Adrenal gland (tissue), 12 donors: ENCODE data around the gene GPC3. TPM values are rescaled to one million over a fixed set of nuclear protein-coding genes. Genes with fewer than 3 reads are reported as not detected.

Experiments
- DNase-seq, 7 donors: peaks; one replicate each; pipeline ENCODE4 v3.0.0-alpha.2; 2019 to 2020
- H3K27ac ChIP-seq, 5 donors: fragments of 200-600 bp; sonication (generic) in 4 of 5; 1 replicate in 3 of 5; 2 replicates in 2 of 5; pipeline versions ENCODE4 v1.5.1 to v1.8.0; 2016 to 2020; ENCODE audit warnings: mild to moderate bottlenecking in 1 of 5
- H3K27me3 ChIP-seq: fragments of 200-600 bp; 2 replicates; pipeline ENCODE4 v1.8.0; 2021
- H3K36me3 ChIP-seq, 2 donors: fragments of 200-600 bp; replicated peaks in 1 of 2; 1 replicate in 1 of 2; 2 replicates in 1 of 2; pipeline versions ENCODE4 v1.5.1 to v1.8.0; 2018 to 2022
- H3K4me1 ChIP-seq, 2 donors: fragments of 200-600 bp; replicated peaks in 1 of 2; 1 replicate in 1 of 2; 2 replicates in 1 of 2; pipeline versions ENCODE4 v1.5.1 to v1.8.0; 2018 to 2021
- H3K4me3 ChIP-seq, 4 donors: fragments of 200-600 bp; sonication (generic) in 3 of 4; one replicate each; pipeline ENCODE4 v1.5.1; 2016 to 2018
- H3K9me3 ChIP-seq, 3 donors: fragments of 200-600 bp; sonication (generic) in 1 of 3; replicated peaks in 1 of 3; 1 replicate in 2 of 3; 2 replicates in 1 of 3; pipeline versions ENCODE4 v1.5.1 to v1.8.0; 2016 to 2021
- POLR2A ChIP-seq, 2 donors: fragments of 450-650 bp; IDR thresholded peaks; one replicate each; pipeline ENCODE4 v1.6.1; 2017; ENCODE audit warnings: antibody characterized with exemption in 2 of 2, mild to moderate bottlenecking in 2 of 2, moderate library complexity in 1 of 2
- WGBS, 4 donors: extraction: QIAGEN DNeasy Blood & Tissue Kit in 2 of 4; methylation state at CpG; one replicate each; pipeline versions ENCODE4 v1.1.5 to v1.1.7; 2013 to 2017; 5-methylcytosine and 5-hydroxymethylcytosine counted together
- intact Hi-C, 2 donors: fragments of 100-400 bp; cut with DNase I; formaldehyde crosslinking; loops; one replicate each; pipeline versions ENCODE4 v1.14.1 to v1.15.0; 2022 to 2023
- polyA plus RNA-seq, 3 donors: library from polyadenylated mRNA; stranded (reverse); fragments of 200-250 nt in 2 of 3; fragments of 350-450 nt in 1 of 3; fragmentation: Illumina TruSeq in 1 of 3; extraction: RNeasy Lipid Tissue Mini Kit (QIAGEN cat#74804) in 1 of 3; gene quantifications; one replicate each; pipeline ENCODE4 v1.2.3, GENCODE V29; 2013 to 2014
- total RNA-seq, 9 donors: library from RNA; depleted of rRNA in 4 of 9; stranded (reverse); fragments of >200 nt in 4 of 9; fragments of 120-200 nt in 1 of 9; fragmentation: NEBNext Ultra II Directional in 1 of 9; extraction: Animal tissue kit (Norgen Biotek cat#: 25700) in 1 of 9; gene quantifications; one replicate each; pipeline versions ENCODE4 v1.1.0 to v1.2.4, GENCODE V29; 2013 to 2023
- TF ChIP-seq, protein P1 (sequence below), 6 experiments: fragments of 450-650 bp in 4 of 6; fragments of 200-600 bp in 2 of 6; sonication (generic) in 1 of 6; IDR thresholded peaks; 1 replicate in 5 of 6; 2 replicates in 1 of 6; pipeline versions ENCODE4 v1.5.1 to v1.8.0; 2016 to 2021; ENCODE audit warnings: antibody characterized with exemption in 6 of 6, mild to moderate bottlenecking in 2 of 6, moderate library complexity in 1 of 6
- donor health status: healthy with polysubstance abuse.
- donor health status: Bipolar disorder and iron deficiency.
- donor health status: DM: yes; HTN: yes; CAD: no.
- donor health status: DM: no; HTN: no; CAD: no.
- donor health status: DM: no; HTN: no; CAD: no.
- donor health status: DM: yes; HTN: yes; CAD: no.

The GPC3 gene
- total and polyA plus RNA-seq, 12 donors, result 3.5 to 56.7 (median 20.9) TPM

DNA sequence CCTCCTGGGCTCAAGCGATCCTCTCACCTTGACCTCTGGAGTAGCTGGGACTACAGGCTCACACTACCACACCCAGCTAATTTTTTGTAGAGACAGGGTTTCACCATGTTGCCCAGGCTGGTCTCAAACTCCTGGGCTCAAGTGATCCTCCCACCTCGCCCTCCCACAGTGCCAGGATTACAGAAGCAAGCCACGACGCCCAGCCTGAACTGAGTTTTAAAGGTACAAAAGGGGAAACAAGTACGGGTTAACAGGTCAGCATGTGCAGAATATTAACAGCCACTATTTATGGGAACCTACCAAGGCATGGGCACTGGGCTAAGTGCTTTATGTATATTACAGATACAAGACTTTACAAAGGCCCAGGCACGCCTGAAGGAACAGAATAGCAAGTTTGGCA is 405.8 kb downstream of the GPC3 start:
- peaks cover 8% of the 10 kb centered on the region for H3K27me3 ChIP-seq
- H3K4me3 ChIP-seq, result no peak overlapping the region
- H3K27ac ChIP-seq, result no peak overlapping the region
- no peaks in the 10 kb centered on the region for H3K9me3 ChIP-seq
- H3K36me3 ChIP-seq, result no peaks in the 10 kb centered on the region
- WGBS, 4 donors, result 64 to 86% (median 72%) methylated on average over 5 to 6 of the region's 6 CpGs
- DNase-seq, result no peak
- TF ChIP-seq, protein P1, sequence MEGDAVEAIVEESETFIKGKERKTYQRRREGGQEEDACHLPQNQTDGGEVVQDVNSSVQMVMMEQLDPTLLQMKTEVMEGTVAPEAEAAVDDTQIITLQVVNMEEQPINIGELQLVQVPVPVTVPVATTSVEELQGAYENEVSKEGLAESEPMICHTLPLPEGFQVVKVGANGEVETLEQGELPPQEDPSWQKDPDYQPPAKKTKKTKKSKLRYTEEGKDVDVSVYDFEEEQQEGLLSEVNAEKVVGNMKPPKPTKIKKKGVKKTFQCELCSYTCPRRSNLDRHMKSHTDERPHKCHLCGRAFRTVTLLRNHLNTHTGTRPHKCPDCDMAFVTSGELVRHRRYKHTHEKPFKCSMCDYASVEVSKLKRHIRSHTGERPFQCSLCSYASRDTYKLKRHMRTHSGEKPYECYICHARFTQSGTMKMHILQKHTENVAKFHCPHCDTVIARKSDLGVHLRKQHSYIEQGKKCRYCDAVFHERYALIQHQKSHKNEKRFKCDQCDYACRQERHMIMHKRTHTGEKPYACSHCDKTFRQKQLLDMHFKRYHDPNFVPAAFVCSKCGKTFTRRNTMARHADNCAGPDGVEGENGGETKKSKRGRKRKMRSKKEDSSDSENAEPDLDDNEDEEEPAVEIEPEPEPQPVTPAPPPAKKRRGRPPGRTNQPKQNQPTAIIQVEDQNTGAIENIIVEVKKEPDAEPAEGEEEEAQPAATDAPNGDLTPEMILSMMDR (IDR thresholded peaks at IDR 0.05), result no peak
- no peak for TF ChIP-seq POLR2A (IDR thresholded peaks at IDR 0.05)
- H3K4me1 ChIP-seq, result no peaks in the 10 kb centered on the region
- intact Hi-C loops, result no loop called here

GRCh38 chrX:133576876-133577275 is 408.5 kb downstream of the GPC3 start:
- Histone ChIP-seq H3K4me1 (no peaks in the 10 kb centered on the region), H3K27ac (no peak overlapping the region), H3K9me3 (peaks cover 0 to 6% (median 0%) of the 10 kb centered on the region in 3 donors), H3K4me3 (no peak overlapping the region), H3K27me3 (no peaks in the 10 kb centered on the region), H3K36me3 (no peaks in the 10 kb centered on the region)
- no peak for DNase-seq
- WGBS, 4 donors, result 73 to 95% (median 82%) methylated on average over 2 to 3 of the region's 3 CpGs
- intact Hi-C loops, result no loop called here
- TF ChIP-seq, protein P1 (IDR thresholded peaks at IDR 0.05), result no peak
- no peak for TF ChIP-seq POLR2A (IDR thresholded peaks at IDR 0.05)

DNA sequence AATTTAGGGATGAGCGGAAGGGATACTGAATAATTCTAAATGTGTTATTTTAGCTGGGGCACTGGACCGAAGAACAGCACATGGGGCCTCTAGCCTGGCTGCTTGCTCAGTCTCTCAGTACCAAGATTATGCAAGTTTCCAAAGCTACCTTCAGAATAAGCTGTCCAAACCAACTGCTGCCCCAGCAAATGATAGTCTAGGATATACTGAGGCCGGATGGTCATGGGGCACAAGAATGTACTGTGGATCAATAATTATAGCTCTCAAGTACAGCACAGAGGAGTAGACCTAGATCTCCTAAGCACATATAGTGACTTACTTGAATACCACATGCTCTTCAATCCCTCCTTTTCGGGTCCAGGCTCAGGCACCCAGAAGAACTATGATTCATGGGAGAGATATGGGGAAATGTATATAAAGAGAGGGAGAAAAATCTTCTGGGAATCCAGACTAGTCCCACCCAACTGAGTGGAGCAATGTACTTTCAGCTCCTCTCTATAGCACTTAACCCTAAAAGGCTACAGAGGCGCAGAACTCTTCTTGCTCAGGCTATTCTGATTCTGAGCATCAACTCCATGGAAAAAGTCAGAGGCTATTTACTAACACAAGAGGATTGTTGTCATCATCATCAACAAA is 409.8 kb downstream of the GPC3 start:
- intact Hi-C loops, result no loop called here
- 81 to 92% (median 88%) methylated on average over 5 of the region's 5 CpGs for WGBS, 4 donors
- Histone ChIP-seq H3K4me1 (no peaks in the 10 kb centered on the region), H3K27me3 (no peaks in the 10 kb centered on the region), H3K36me3 (no peaks in the 10 kb centered on the region), H3K9me3 (peaks cover 0 to 6% (median 0%) of the 10 kb centered on the region in 3 donors), H3K4me3 (no peak overlapping the region), H3K27ac (no peak overlapping the region)
- DNase-seq, result no peak
- no peak for TF ChIP-seq POLR2A (IDR thresholded peaks at IDR 0.05)
- TF ChIP-seq, protein P1 (IDR thresholded peaks at IDR 0.05), result no peak

DNA sequence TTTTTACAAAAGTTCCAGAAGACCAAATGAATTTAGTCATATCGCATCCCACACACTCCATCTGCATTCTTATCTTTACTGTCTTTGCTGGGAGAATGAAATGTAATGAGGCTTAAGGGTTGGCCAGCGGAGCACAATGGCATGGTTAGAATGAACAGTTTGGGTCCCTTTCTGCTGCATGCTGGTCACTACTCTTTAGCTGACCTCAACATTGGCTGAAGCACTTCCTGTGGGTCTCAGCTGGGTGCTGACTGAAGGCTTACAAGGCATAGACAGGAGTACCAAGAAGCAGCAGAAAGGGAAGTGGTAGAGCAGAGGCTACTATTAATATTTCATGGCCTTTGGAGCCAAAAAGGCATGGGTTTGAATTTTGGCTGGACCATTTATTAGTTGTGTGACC is 410.7 kb downstream of the GPC3 start:
- Histone ChIP-seq H3K9me3 (peaks cover 0 to 6% (median 0%) of the 10 kb centered on the region in 3 donors), H3K27ac (no peak overlapping the region), H3K27me3 (no peaks in the 10 kb centered on the region), H3K36me3 (no peaks in the 10 kb centered on the region), H3K4me1 (no peaks in the 10 kb centered on the region), H3K4me3 (no peak overlapping the region)
- intact Hi-C loops, result no loop called here
- no peak for TF ChIP-seq POLR2A (IDR thresholded peaks at IDR 0.05)
- TF ChIP-seq, protein P1 (IDR thresholded peaks at IDR 0.05), result no peak
- 55 to 77% (median 70%) methylated on average over 2 of the region's 2 CpGs for WGBS, 4 donors
- peak in 1 of 7 donors; percentile 3 for DNase-seq
